ENCODE results near the gene TNFRSF18.

The TNFRSF18 gene

DNA sequence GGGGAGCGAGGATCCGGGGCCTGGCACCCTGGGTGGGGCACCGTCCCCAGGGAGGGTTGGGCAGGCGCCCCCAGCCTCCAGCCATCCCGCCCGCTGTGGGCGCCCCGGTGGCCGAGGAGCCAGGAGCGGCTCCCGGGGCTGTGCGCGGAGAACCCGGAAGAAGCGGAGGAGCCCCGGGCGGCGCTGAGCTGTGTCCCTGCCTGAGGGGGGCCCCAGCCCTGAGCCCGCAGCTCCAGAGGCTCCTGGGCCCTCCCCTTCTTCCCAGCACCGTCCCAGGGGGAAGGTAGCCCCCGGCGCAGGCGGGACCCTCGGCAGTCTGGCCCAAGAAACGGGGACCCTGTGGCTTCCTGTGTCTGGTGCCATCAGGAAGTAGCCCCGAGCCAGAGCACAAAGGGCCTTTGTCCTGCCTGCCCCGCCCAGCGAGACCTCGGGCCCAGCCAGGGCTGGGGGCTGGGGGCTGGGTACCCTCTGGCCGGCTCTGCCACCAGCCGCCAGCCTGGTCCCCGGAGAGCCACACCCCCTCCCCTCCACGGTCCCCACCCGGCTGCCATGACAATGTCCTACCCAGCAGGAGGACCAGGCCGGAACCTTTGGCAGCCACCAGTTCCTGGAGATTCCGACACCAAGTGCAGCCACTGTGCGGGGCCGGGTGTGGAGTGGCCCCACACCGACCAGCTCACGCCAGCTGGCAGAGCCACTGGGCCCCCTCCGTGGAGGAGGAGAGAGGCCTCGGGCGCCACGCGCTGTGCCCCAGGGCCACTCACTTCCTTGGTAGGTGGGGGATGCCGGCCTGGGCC, 48.3 kb downstream of the TNFRSF18 start:
- peak; percentile 65 for DNase-seq (ENCODE audit: extremely low spot score, insufficient read length, low read depth)
- FAIRE-seq = peak; percentile 12

DNA sequence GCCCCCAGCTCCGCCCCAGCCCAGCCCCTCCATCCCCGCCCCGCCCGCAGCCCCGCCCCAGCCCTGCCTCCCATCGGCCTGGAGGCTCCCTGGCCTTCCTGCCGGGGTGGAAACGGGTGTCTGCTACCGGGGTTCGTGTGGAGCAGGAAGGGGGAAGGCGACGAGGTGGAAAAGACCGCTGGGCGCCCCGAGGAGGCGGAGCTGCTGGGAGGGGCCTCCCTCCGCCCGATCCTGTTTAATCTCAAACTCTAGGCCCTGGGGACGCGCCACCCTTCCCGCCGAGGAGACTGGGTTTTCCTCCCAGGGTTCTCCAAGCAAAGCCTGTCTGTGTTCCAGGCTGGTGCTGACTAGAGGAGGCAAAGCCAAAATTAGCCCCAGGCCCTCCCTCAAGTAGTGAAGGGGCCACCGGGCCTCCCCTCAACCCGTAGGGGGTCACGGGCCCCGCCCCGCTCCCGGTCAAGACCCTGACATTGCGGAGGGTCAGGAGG, 48.9 kb downstream of the TNFRSF18 start:
- DNase-seq (ENCODE audit: extremely low spot score, insufficient read length, low read depth) = peak; percentile 78
- peak; percentile 81 for FAIRE-seq

DNA sequence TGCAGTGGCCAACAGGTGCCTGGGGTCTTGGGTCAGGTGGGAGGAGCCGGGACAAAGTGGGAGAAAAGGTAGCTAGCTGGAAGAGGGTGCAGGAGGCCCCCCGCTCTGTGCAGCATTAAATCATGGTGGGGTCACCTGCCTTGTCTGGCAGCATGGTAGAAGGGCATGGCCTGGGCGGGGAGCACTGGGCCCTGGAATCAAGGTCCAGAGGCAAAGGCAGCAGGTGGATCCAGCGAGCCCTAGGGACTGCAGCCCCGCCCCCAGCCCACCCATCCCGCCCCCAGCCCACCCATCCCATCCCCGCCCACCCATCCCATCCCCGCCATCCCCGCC, 49.4 kb downstream of the TNFRSF18 start:
- FAIRE-seq (no peak), DNase-seq (ENCODE audit: extremely low spot score, insufficient read length, low read depth) (no peak)

DNA sequence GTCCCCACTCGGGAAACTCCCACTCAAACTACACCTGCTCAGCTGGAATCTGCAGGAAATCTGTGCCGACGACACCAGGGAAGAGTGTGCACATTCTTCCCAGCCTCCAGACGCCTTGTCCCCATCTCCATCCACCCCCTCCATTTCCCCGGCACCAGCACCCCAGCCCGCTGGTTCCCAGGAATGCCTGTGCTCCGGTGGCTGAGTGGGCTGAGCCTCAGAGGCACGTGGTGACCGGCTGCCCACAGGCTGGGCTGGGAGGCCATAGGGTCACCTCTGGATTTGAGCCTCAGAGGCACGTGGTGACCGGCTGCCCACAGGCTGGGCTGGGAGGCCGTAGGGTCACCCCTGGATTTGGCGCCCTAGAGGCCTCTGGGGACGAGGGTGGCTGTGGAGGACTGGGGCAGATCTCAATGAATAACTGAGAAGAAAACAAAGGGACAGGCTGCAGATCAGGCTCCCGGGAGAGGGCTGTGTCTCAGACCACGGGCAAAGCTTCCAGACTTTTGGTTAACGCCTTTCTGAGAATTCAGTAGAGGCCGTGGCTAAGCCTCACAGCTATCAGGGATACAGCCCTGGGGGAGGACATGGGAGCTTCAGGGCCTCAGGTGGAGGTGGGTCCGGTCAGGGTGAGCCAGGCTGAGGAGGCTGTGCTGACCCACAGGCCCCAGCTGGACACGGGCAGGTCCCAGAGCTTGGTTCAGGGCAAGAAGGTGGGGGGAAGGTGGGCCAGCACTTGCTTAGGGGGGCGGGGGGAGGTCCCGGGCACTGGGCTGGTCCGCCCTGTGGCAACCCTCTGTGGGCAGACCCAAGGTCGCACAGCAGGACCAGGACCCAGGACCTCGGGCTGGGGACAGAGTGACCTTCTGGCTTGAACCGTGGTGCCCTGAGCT, 50.0 kb downstream of the TNFRSF18 start:
- DNase-seq (ENCODE audit: extremely low spot score, insufficient read length, low read depth) (no peak), FAIRE-seq (no peak)

DNA sequence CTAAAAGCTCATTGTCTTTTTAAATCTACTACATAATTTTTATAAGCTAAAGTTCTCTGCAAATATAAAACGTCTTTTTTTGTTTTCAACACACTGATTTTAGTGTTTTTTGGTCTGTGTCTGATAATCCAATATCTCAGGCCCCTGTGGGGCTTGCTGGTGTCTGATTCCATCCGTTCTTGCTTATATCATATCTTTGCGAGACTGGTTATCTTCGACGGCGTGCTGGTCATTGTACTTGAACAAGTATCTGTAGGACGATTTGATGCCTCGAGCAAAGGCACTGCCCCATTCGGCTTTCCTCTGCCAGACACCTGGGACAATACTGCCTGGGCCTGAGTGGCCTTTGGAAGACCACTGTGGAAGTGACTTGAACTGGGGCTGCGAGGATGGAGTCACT, 51.1 kb downstream of the TNFRSF18 start:
- no peak for DNase-seq (ENCODE audit: extremely low spot score, insufficient read length, low read depth)
- FAIRE-seq = no peak

DNA sequence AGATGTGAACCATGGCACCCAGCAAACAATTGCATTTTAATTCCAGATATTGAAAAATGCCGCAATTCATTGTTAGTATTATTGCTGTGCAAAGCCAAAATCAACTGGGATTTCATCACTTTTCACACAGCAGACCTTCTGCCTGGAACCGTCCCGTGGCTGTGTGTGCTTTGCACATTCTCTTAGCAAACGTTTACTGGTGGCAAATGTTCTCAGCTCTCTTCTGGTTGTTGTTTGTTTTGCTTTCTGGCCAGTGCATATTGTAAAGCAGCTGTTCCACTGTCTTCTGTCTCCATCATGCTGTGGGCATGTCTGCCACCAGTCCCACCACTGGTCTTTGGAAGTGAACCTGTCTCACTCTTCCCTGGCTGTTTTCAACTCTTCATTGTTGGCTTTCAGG, 52.5 kb downstream of the TNFRSF18 start:
- FAIRE-seq = no peak
- DNase-seq (ENCODE audit: extremely low spot score, insufficient read length, low read depth) = no peak

Data from GM18507 (cell line).